BLaER1 treated with 17β-estradiol and CSF1 and Interleukin-3, amounts not matched to agents 10 nM and 100 nM (cell line): Measurements from ENCODE around the gene RHBDD3.
A peak's percentile ranks its signal among the peaks of the same experiment; 100 is the strongest.

ENCODE experiments used
- H3K27ac ChIP-seq, 11 experiments: shearing (Covaris generic); formaldehyde crosslinking; 2 replicates each; pipeline ENCODE4 v1.8.1; 2022
- H3K27me3 ChIP-seq, 11 experiments: shearing (Covaris generic); formaldehyde crosslinking; 2 replicates each; pipeline ENCODE4 v1.8.1; 2022
- H3K36me3 ChIP-seq, 11 experiments: shearing (Covaris generic); formaldehyde crosslinking; 2 replicates each; pipeline ENCODE4 v1.8.1; 2022
- H3K4me1 ChIP-seq, 10 experiments: shearing (Covaris generic); formaldehyde crosslinking; 2 replicates each; pipeline ENCODE4 v1.8.1; 2022
- H3K4me2 ChIP-seq, 11 experiments: shearing (Covaris generic); formaldehyde crosslinking; 2 replicates each; pipeline ENCODE4 v1.8.1; 2022
- H3K4me3 ChIP-seq, 10 experiments: shearing (Covaris generic); formaldehyde crosslinking; 2 replicates each; pipeline ENCODE4 v1.8.1; 2022
- H3K9ac ChIP-seq, 11 experiments: shearing (Covaris generic); formaldehyde crosslinking; 2 replicates each; pipeline ENCODE4 v1.8.1; 2022
- H3K9me3 ChIP-seq, 11 experiments: shearing (Covaris generic); formaldehyde crosslinking; replicated peaks in 1 of 11; 2 replicates each; pipeline ENCODE4 v1.8.1; 2022
- H4K20me1 ChIP-seq, 11 experiments: shearing (Covaris generic); formaldehyde crosslinking; 2 replicates each; pipeline ENCODE4 v1.8.1; 2022
- Cebpa-rat ChIP-seq, 11 experiments: shearing (Covaris generic); IDR thresholded peaks; 2 replicates each; pipeline ENCODE4 v1.8.1; 2022

RHBDD3 gene

GRCh38 chr22:29269230-29269604 lies 1.4 kb upstream of the RHBDD3 start:
- peak overlapping the region; percentile 98 to 100 (median 100) for H3K9ac ChIP-seq
- no peaks in the 10 kb centered on the region for H3K9me3 ChIP-seq
- peak overlapping the region; percentile 88 to 98 (median 95) for H3K4me3 ChIP-seq
- peaks cover 58 to 66% (median 60%) of the 10 kb centered on the region in 11 experiments for H4K20me1 ChIP-seq
- TF ChIP-seq Cebpa-rat (IDR thresholded peaks at IDR 0.05), result no peak
- peak overlapping the region; percentile 99 to 100 (median 100) for H3K27ac ChIP-seq
- no peaks in the 10 kb centered on the region for H3K27me3 ChIP-seq
- H3K4me2 ChIP-seq, result peak overlapping the region; percentile 80 to 100 (median 97)
- peaks cover 59 to 70% (median 62%) of the 10 kb centered on the region in 10 experiments for H3K4me1 ChIP-seq
- H3K36me3 ChIP-seq, result peaks cover 51 to 78% (median 68%) of the 10 kb centered on the region in 11 experiments

- Histone ChIP-seq H3K36me3 (peaks cover 51 to 75% (median 66%) of the 10 kb centered on the region in 11 experiments), H3K27ac (peak overlapping the region; percentile 99 to 100 (median 100)), H3K4me3 (peak overlapping the region; percentile 88 to 98 (median 95)), H3K27me3 (no peaks in the 10 kb centered on the region), H3K4me1 (peaks cover 62 to 74% (median 65%) of the 10 kb centered on the region in 10 experiments), H3K9me3 (no peaks in the 10 kb centered on the region), H3K9ac (peak overlapping the region; percentile 98 to 100 (median 100)), H3K4me2 (peak overlapping the region; percentile 80 to 100 (median 97)), H4K20me1 (peaks cover 53 to 66% (median 60%) of the 10 kb centered on the region in 11 experiments)
- no peak for TF ChIP-seq Cebpa-rat (IDR thresholded peaks at IDR 0.05)
Measured at GRCh38 chr22:29268511-29269229, 889 bp upstream of the RHBDD3 start.

- H3K9me3 ChIP-seq, result no peaks in the 10 kb centered on the region
- H4K20me1 ChIP-seq, result peaks cover 41 to 63% (median 57%) of the 10 kb centered on the region in 11 experiments
- peak overlapping the region; percentile 98 to 100 (median 100) for H3K9ac ChIP-seq
- H3K27ac ChIP-seq, result peak overlapping the region; percentile 99 to 100 (median 100)
- H3K4me2 ChIP-seq, result peak overlapping the region; percentile 94 to 99 (median 97)
- no peaks in the 10 kb centered on the region for H3K27me3 ChIP-seq
- peaks cover 52 to 76% (median 68%) of the 10 kb centered on the region in 10 experiments for H3K4me1 ChIP-seq
- peak overlapping the region; percentile 88 to 98 (median 95) for H3K4me3 ChIP-seq
- TF ChIP-seq Cebpa-rat (IDR thresholded peaks at IDR 0.05), result no peak
- H3K36me3 ChIP-seq, result peaks cover 40 to 64% (median 55%) of the 10 kb centered on the region in 11 experiments
Measured at GRCh38 chr22:29267462-29267857, 321 bp downstream of the RHBDD3 start.

- Histone ChIP-seq H3K4me1 (peaks cover 46 to 70% (median 62%) of the 10 kb centered on the region in 10 experiments), H3K4me2 (peak overlapping the region; percentile 94 to 99 (median 97)), H3K27ac (peak overlapping the region; percentile 99 to 100 (median 100)), H3K4me3 (peak overlapping the region; percentile 88 to 98 (median 95)), H3K27me3 (no peaks in the 10 kb centered on the region), H4K20me1 (peaks cover 34 to 59% (median 50%) of the 10 kb centered on the region in 11 experiments), H3K9me3 (no peaks in the 10 kb centered on the region), H3K36me3 (peaks cover 34 to 58% (median 49%) of the 10 kb centered on the region in 11 experiments), H3K9ac (peak overlapping the region; percentile 98 to 100 (median 100))
- TF ChIP-seq Cebpa-rat (IDR thresholded peaks at IDR 0.05), result no peak
Measured at GRCh38 chr22:29266564-29267461, 968 bp downstream of the RHBDD3 start.

GRCh38 chr22:29265929-29266328 lies 1.9 kb downstream of the RHBDD3 start:
- peaks cover 25 to 49% (median 40%) of the 10 kb centered on the region in 11 experiments for H3K36me3 ChIP-seq
- H3K9ac ChIP-seq, result peak overlapping the region in 6 of 11 experiments; percentile 99 to 100 (median 100); a peak in 9 of 22 replicates
- H4K20me1 ChIP-seq, result peaks cover 26 to 59% (median 45%) of the 10 kb centered on the region in 11 experiments
- no peak for TF ChIP-seq Cebpa-rat (IDR thresholded peaks at IDR 0.05)
- peak overlapping the region in 3 of 10 experiments; percentile 88 to 93 (median 92); a peak in 4 of 20 replicates for H3K4me3 ChIP-seq
- H3K4me2 ChIP-seq, result peak overlapping the region; percentile 94 to 99 (median 97)
- H3K27me3 ChIP-seq, result no peaks in the 10 kb centered on the region
- H3K9me3 ChIP-seq, result no peaks in the 10 kb centered on the region
- peaks cover 37 to 61% (median 53%) of the 10 kb centered on the region in 10 experiments for H3K4me1 ChIP-seq
- peak overlapping the region in 1 of 11 experiments; percentile 100; a peak in 1 of 22 replicates for H3K27ac ChIP-seq

GRCh38 chr22:29265305-29265704 lies 2.5 kb downstream of the RHBDD3 start:
- Histone ChIP-seq H3K27ac (no peak overlapping the region), H3K4me3 (no peak overlapping the region), H3K9me3 (no peaks in the 10 kb centered on the region), H3K9ac (no peak overlapping the region; a peak in 2 of 22 replicates), H3K36me3 (peaks cover 21 to 47% (median 37%) of the 10 kb centered on the region in 11 experiments; a peak in 21 of 22 replicates), H3K4me1 (peaks cover 31 to 55% (median 50%) of the 10 kb centered on the region in 10 experiments), H4K20me1 (peaks cover 19 to 59% (median 43%) of the 10 kb centered on the region in 11 experiments), H3K4me2 (peak overlapping the region in 8 of 11 experiments; percentile 38 to 99 (median 97); a peak in 9 of 22 replicates), H3K27me3 (no peaks in the 10 kb centered on the region)
- no peak for TF ChIP-seq Cebpa-rat (IDR thresholded peaks at IDR 0.05)

- H3K9ac ChIP-seq, result peak overlapping the region in 10 of 11 experiments; percentile 2 to 61 (median 38); a peak in 15 of 22 replicates
- peaks cover 25 to 53% (median 43%) of the 10 kb centered on the region in 10 experiments for H3K4me1 ChIP-seq
- no peak for TF ChIP-seq Cebpa-rat (IDR thresholded peaks at IDR 0.05)
- H3K9me3 ChIP-seq, result no peaks in the 10 kb centered on the region
- H4K20me1 ChIP-seq, result peaks cover 5 to 53% (median 39%) of the 10 kb centered on the region in 11 experiments; a peak in 21 of 22 replicates
- peak overlapping the region; percentile 57 to 94 (median 84) for H3K4me2 ChIP-seq
- peak overlapping the region in 1 of 10 experiments; percentile 2; a peak in 1 of 20 replicates for H3K4me3 ChIP-seq
- peaks cover 18 to 43% (median 32%) of the 10 kb centered on the region in 11 experiments; a peak in 21 of 22 replicates for H3K36me3 ChIP-seq
- peak overlapping the region in 2 of 11 experiments; percentile 29 to 43; a peak in 3 of 22 replicates for H3K27ac ChIP-seq
- H3K27me3 ChIP-seq, result no peaks in the 10 kb centered on the region
Measured at GRCh38 chr22:29263791-29264276, 3.9 kb downstream of the RHBDD3 start.
